GM19438 (cell line): ENCODE measurements around the gene RBM4B.
A peak's percentile ranks its signal among the peaks of the same experiment; 100 is the strongest.

ENCODE experiments used
- ATAC-seq: cut with Tn5 transposase; IDR thresholded peaks from one replicate; pipeline ENCODE4 v1.9.1; 2021; ENCODE audit warnings: low read depth; ENCODE audit not compliant: unreplicated experiment

Gene RBM4B

GRCh38 chr11:66616379-66617154 is 61.1 kb downstream of the RBM4B start, which contains the start of gene RBM14:
Gene RBM14 (plus strand): TSS chr11:66616630. CDS start chr11:66616721, 91 bp downstream.
- ATAC-seq, result peak; percentile 82
